CD4-positive, CD25-positive, alpha-beta regulatory T cell (primary cell): ENCODE data around the gene BPTF. TPM values are rescaled to one million over a fixed set of nuclear protein-coding genes. Genes with fewer than 3 reads are reported as not detected.
A peak's percentile ranks its signal among the peaks of the same experiment; 100 is the strongest.
"Not testable (repeated sequence)": the region's sequence is repeated elsewhere in the genome, so short reads cannot be mapped to it uniquely, and the experiment has no call there.

Experiments
- ATAC-seq, 2 donors: fragments of 150-1000 bp; cut with Tn5 transposase; one replicate each; pipeline ENCODE4 v1.10.0; 2021; ENCODE audit warnings: low read depth in 2 of 2, moderate number of reproducible peaks in 2 of 2, moderate library complexity in 1 of 2
- DNase-seq, 3 donors: peaks; one replicate each; pipeline versions ENCODE4 v3.0.0 to v3.0.0-alpha.2; 2012 to 2022; ENCODE audit warnings: mixed read lengths in 1 of 3
- H3K27ac ChIP-seq: one replicate; pipeline ENCODE4 v1.7.0; 2013; ENCODE audit warnings: mild to moderate bottlenecking, low read length; ENCODE audit not compliant: insufficient read depth, poor library complexity, severe bottlenecking
- H3K27me3 ChIP-seq: one replicate; pipeline ENCODE4 v1.7.0; 2013; ENCODE audit warnings: low read length; ENCODE audit not compliant: control insufficient read depth, insufficient read depth
- H3K36me3 ChIP-seq: one replicate; pipeline ENCODE4 v1.7.0; 2013; ENCODE audit warnings: mild to moderate bottlenecking, low read length, moderate library complexity; ENCODE audit not compliant: control insufficient read depth, insufficient read depth
- H3K4me1 ChIP-seq: 2 replicates; pipeline ENCODE4 v1.7.0; 2013; ENCODE audit warnings: mild to moderate bottlenecking, low read length; ENCODE audit not compliant: insufficient read depth, control insufficient read depth, poor library complexity, severe bottlenecking
- H3K4me3 ChIP-seq: one replicate; pipeline ENCODE4 v1.7.0; 2013; ENCODE audit warnings: low read depth, mild to moderate bottlenecking, low read length, moderate library complexity
- H3K9me3 ChIP-seq, 2 experiments: 1 replicate in 1 of 2; 2 replicates in 1 of 2; pipeline ENCODE4 v1.7.0; 2013; ENCODE audit warnings: low read length in 2 of 2, mild to moderate bottlenecking in 1 of 2, moderate library complexity in 1 of 2; ENCODE audit not compliant: control insufficient read depth in 2 of 2
- H3K27ac Mint-ChIP-seq, 3 donors: one replicate each; pipeline ENCODE4 v1.8.0; 2020 to 2022; ENCODE audit warnings: mild to moderate bottlenecking in 3 of 3, mixed read lengths in 3 of 3, moderate library complexity in 2 of 3
- H3K27me3 Mint-ChIP-seq: one replicate; pipeline ENCODE4 v1.8.0; 2022; ENCODE audit warnings: mild to moderate bottlenecking, mixed read lengths
- H3K36me3 Mint-ChIP-seq: one replicate; pipeline ENCODE4 v1.8.0; 2020; ENCODE audit warnings: mixed read lengths
- H3K4me1 Mint-ChIP-seq, 4 donors: one replicate each; pipeline ENCODE4 v1.8.0; 2020 to 2022; ENCODE audit warnings: mixed read lengths in 4 of 4, mild to moderate bottlenecking in 1 of 4
- H3K4me3 Mint-ChIP-seq, 4 donors: one replicate each; pipeline ENCODE4 v1.8.0; 2020 to 2022; ENCODE audit warnings: mild to moderate bottlenecking in 4 of 4, mixed read lengths in 4 of 4, moderate library complexity in 3 of 4
- H3K9me3 Mint-ChIP-seq, 7 donors: one replicate each; pipeline ENCODE4 v1.8.0; 2020 to 2022; ENCODE audit warnings: mixed read lengths in 7 of 7, mild to moderate bottlenecking in 3 of 7, moderate library complexity in 2 of 7
- polyA plus RNA-seq, 4 donors: library from polyadenylated mRNA; unstranded; fragments of 300-500 nt; fragmentation: Illumina TruSeq; gene quantifications; one replicate each; pipeline ENCODE4 v1.2.3, GENCODE V29; 2021
- total RNA-seq: library from RNA; stranded (reverse); gene quantifications from one replicate; pipeline ENCODE4 v1.2.3, GENCODE V29; 2022

Gene BPTF
- total and polyA plus RNA-seq, 5 donors from 2014 or later = 7.5 to 157 (median 13.0) TPM

- Mint-ChIP-seq H3K27ac (no peak overlapping the region), H3K4me1 (no peaks in the 10 kb centered on the region), H3K9me3 (no peaks in the 10 kb centered on the region), H3K27me3 (no peaks in the 10 kb centered on the region), H3K4me3 (no peak overlapping the region), H3K36me3 (peaks cover 20% of the 10 kb centered on the region)
- Histone ChIP-seq H3K27me3 (no peaks in the 10 kb centered on the region), H3K36me3 (peaks cover 95% of the 10 kb centered on the region), H3K4me1 (no peaks in the 10 kb centered on the region), H3K4me3 (no peak overlapping the region), H3K27ac (no peak overlapping the region), H3K9me3 (no peaks in the 10 kb centered on the region)
- ATAC-seq = no peak
- DNase-seq = no peak
These were observed 105.9 kb downstream of the BPTF start for GRCh38 chr17:67931227-67931626.

GRCh38 chr17:67942810-67943209 lies 117.5 kb downstream of the BPTF start:
- Histone ChIP-seq H3K4me3 (no peak overlapping the region), H3K27me3 (no peaks in the 10 kb centered on the region), H3K27ac (no peak overlapping the region), H3K9me3 (no peaks in the 10 kb centered on the region), H3K4me1 (no peaks in the 10 kb centered on the region), H3K36me3 (peaks cover 90% of the 10 kb centered on the region)
- H3K4me1 Mint-ChIP-seq = peaks cover 0 to 6% (median 1%) of the 10 kb centered on the region in 4 donors
- no peaks in the 10 kb centered on the region for H3K9me3 Mint-ChIP-seq
- no peaks in the 10 kb centered on the region for H3K27me3 Mint-ChIP-seq
- no peak overlapping the region for H3K4me3 Mint-ChIP-seq
- peaks cover 60% of the 10 kb centered on the region for H3K36me3 Mint-ChIP-seq
- no peak overlapping the region for H3K27ac Mint-ChIP-seq
- DNase-seq (no peak), ATAC-seq (no peak)

GRCh38 chr17:67944035-67944434 lies 118.7 kb downstream of the BPTF start:
- ATAC-seq (no peak), DNase-seq (no peak)
- Histone ChIP-seq H3K27me3 (no peaks in the 10 kb centered on the region), H3K9me3 (no peaks in the 10 kb centered on the region), H3K36me3 (peaks cover 98% of the 10 kb centered on the region), H3K4me1 (no peaks in the 10 kb centered on the region), H3K27ac (no peak overlapping the region), H3K4me3 (no peak overlapping the region)
- Mint-ChIP-seq H3K4me3 (no peak overlapping the region), H3K36me3 (peaks cover 61% of the 10 kb centered on the region), H3K27me3 (no peaks in the 10 kb centered on the region), H3K4me1 (peaks cover 0 to 3% (median 0%) of the 10 kb centered on the region in 4 donors), H3K27ac (no peak overlapping the region), H3K9me3 (no peaks in the 10 kb centered on the region)

- no peaks in the 10 kb centered on the region for H3K9me3 Mint-ChIP-seq
- H3K27me3 ChIP-seq = no peaks in the 10 kb centered on the region
- H3K27me3 Mint-ChIP-seq = no peaks in the 10 kb centered on the region
- H3K36me3 Mint-ChIP-seq = peaks cover 57% of the 10 kb centered on the region
- H3K36me3 ChIP-seq = peaks cover 94% of the 10 kb centered on the region
- no peak overlapping the region for H3K27ac Mint-ChIP-seq
- no peak overlapping the region for H3K4me3 Mint-ChIP-seq
- peaks cover 0 to 3% (median 0%) of the 10 kb centered on the region in 4 donors for H3K4me1 Mint-ChIP-seq
- H3K4me3 ChIP-seq = no peak overlapping the region
- H3K27ac ChIP-seq = no peak overlapping the region
- ATAC-seq = no peak
- H3K9me3 ChIP-seq = no peaks in the 10 kb centered on the region
- H3K4me1 ChIP-seq = no peaks in the 10 kb centered on the region
- no peak for DNase-seq
These were observed 121.2 kb downstream of the BPTF start for GRCh38 chr17:67946513-67946912.

GRCh38 chr17:67947325-67947813 lies 122.1 kb downstream of the BPTF start:
- no peaks in the 10 kb centered on the region for H3K4me1 ChIP-seq
- peaks cover 50% of the 10 kb centered on the region for H3K36me3 Mint-ChIP-seq

GRCh38 chr17:67950945-67951344 lies 125.6 kb downstream of the BPTF start:
- Histone ChIP-seq H3K27ac (no peak overlapping the region), H3K27me3 (no peaks in the 10 kb centered on the region), H3K4me3 (no peak overlapping the region), H3K4me1 (no peaks in the 10 kb centered on the region), H3K9me3 (no peaks in the 10 kb centered on the region), H3K36me3 (peaks cover 68% of the 10 kb centered on the region)
- no peaks in the 10 kb centered on the region for H3K9me3 Mint-ChIP-seq
- H3K36me3 Mint-ChIP-seq = peaks cover 29% of the 10 kb centered on the region
- DNase-seq (no peak), ATAC-seq (no peak)
- no peaks in the 10 kb centered on the region for H3K27me3 Mint-ChIP-seq
- peaks cover 0 to under 1% (median 0%) of the 10 kb centered on the region in 4 donors for H3K4me1 Mint-ChIP-seq
- no peak overlapping the region for H3K4me3 Mint-ChIP-seq
- no peak overlapping the region for H3K27ac Mint-ChIP-seq

More at GRCh38 chr17:67947325-67947813, 122.1 kb downstream of the BPTF start:
- Histone ChIP-seq H3K36me3 (peaks cover 96% of the 10 kb centered on the region), H3K27me3 (no peaks in the 10 kb centered on the region), H3K4me3 (no peak overlapping the region), H3K27ac (no peak overlapping the region), H3K9me3 (no peaks in the 10 kb centered on the region)
- Mint-ChIP-seq H3K27ac (peak overlapping the region in 1 of 3 donors; percentile 58), H3K27me3 (no peaks in the 10 kb centered on the region), H3K4me1 (peaks cover 0 to 3% (median 0%) of the 10 kb centered on the region in 4 donors), H3K4me3 (no peak overlapping the region), H3K9me3 (no peaks in the 10 kb centered on the region)
- ATAC-seq (no peak), DNase-seq (no peak)

GRCh38 chr17:67959510-67959909 lies 134.2 kb downstream of the BPTF start:
- Histone ChIP-seq H3K4me3 (no peak overlapping the region), H3K27ac (no peak overlapping the region), H3K36me3 (peaks cover 34% of the 10 kb centered on the region), H3K27me3 (no peaks in the 10 kb centered on the region), H3K4me1 (no peaks in the 10 kb centered on the region), H3K9me3 (no peaks in the 10 kb centered on the region)
- DNase-seq = no peak
- no peak for ATAC-seq
- H3K36me3 Mint-ChIP-seq = peaks cover 28% of the 10 kb centered on the region
- no peaks in the 10 kb centered on the region for H3K9me3 Mint-ChIP-seq
- H3K4me3 Mint-ChIP-seq = peak overlapping the region in 1 of 4 donors; percentile 58
- peak overlapping the region in 2 of 3 donors; percentile 80 to 84 for H3K27ac Mint-ChIP-seq
- no peaks in the 10 kb centered on the region for H3K27me3 Mint-ChIP-seq
- H3K4me1 Mint-ChIP-seq = peaks cover 0 to 10% (median 3%) of the 10 kb centered on the region in 4 donors

GRCh38 chr17:67960276-67960675 lies 135.0 kb downstream of the BPTF start:
- not testable (repeated sequence) for ATAC-seq, H3K27ac ChIP-seq, H3K4me3 Mint-ChIP-seq, H3K9me3 Mint-ChIP-seq, H3K4me3 ChIP-seq, H3K27me3 Mint-ChIP-seq, H3K27me3 ChIP-seq, H3K4me1 ChIP-seq, H3K9me3 ChIP-seq, DNase-seq
- Mint-ChIP-seq H3K36me3 (peaks cover 32% of the 10 kb centered on the region), H3K4me1 (peaks cover 0 to 10% (median 3%) of the 10 kb centered on the region in 4 donors), H3K27ac (peak overlapping the region in 1 of 3 donors; percentile 84)
- peaks cover 37% of the 10 kb centered on the region for H3K36me3 ChIP-seq
